CD4-positive, alpha-beta T cell treated with Interleukin-10 for 1 hour (primary cell): ENCODE results near the gene VWA8.
"Not testable (repeated sequence)": the region's sequence is repeated elsewhere in the genome, so short reads cannot be mapped to it uniquely, and the experiment has no call there.

ENCODE experiments used
- DNase-seq: peaks from one replicate; pipeline ENCODE4 v3.0.0-alpha.2; 2020

Gene VWA8

DNA sequence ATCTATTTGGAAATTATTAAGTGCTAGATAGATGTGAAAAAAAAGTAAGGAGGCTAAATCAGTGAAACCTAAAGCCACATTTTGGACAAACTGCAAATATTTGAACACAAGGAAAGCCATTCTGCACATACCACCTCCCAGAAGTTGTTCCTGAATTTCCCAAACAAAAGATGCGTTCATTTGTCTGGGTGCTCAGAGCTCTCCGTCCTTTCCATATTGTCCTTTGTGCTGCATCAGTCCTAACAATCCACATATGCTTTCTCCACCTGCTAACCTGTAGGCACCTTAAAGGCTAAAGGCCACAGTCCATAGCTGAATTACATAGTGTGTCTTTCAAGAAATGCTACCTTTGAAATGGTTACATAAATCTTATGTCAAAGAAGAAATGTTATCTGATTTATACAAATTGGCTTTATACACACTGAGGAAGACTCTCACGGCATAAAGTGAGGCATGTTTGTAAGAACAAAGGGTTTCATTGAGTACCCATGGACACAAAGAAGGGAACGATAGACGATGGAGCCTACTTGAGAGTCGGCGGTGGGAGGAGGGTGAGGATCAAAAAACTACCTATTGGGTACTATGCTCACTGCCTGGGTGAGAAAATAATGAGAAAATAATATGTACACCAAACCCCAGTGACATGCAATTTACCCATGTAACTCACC is 321.5 kb downstream of the VWA8 start:
- DNase-seq, result no peak

- no peak for DNase-seq
These were observed 323.3 kb downstream of the VWA8 start for GRCh38 chr13:41637586-41637985.

- DNase-seq, result not testable (repeated sequence)
These were observed 323.9 kb downstream of the VWA8 start for GRCh38 chr13:41637032-41637431.

- not testable (repeated sequence) for DNase-seq
These were observed 324.3 kb downstream of the VWA8 start for GRCh38 chr13:41636590-41636989.

GRCh38 chr13:41634407-41634806 is 326.5 kb downstream of the VWA8 start:
- no peak for DNase-seq

GRCh38 chr13:41633776-41634175 is 327.1 kb downstream of the VWA8 start:
- DNase-seq, result no peak

DNA sequence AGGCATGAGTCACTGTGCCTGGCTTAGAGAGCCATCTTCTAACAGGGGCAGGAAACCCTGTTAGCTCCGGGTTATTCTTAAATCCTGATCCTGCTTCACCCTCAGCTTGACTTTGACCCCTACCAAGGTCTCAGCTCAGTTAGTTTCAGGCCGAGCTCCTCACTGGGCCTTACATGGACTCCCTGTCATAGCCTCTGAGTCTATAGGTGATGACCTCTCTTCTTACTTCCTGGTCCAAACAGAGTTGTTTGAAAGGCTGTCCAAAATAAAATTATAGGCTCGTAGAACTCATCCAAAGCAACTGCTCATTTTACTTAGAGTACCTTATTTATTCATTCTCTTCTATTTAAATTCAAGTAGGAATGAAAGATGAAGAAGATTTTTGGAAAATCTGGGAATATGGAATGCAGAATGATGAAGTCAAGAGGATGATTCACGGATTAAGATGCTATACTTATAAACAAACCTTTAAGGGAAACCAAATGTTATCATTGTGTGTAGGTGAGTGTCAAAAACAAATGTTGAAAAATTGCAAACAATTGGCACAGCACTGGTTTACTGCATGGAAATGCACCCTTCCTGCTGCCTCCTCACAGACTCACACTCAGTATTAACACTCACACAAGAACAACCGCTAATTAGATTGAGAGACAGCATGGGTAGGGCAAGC is 329.5 kb downstream of the VWA8 start:
- no peak for DNase-seq

GRCh38 chr13:41627425-41627824 is 333.5 kb downstream of the VWA8 start:
- no peak for DNase-seq

DNA sequence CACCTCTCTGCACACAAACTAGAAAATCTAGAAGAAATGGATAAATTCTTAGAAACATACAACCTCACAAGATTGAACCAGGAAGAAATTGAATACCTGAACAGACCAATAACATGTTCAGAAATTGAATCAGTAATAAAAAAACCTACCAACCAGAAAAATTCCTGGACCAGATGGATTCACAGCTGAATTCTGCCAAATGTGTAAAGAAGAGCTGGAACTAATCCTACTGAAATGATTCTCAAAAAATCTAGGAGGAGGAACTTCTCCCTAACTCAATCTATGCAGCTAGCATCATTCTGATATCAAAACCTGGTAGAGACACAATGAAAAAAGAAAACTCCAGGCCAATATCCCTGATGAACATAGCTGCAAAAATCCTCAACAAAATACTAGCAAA is 336.9 kb downstream of the VWA8 start:
- no peak for DNase-seq

DNA sequence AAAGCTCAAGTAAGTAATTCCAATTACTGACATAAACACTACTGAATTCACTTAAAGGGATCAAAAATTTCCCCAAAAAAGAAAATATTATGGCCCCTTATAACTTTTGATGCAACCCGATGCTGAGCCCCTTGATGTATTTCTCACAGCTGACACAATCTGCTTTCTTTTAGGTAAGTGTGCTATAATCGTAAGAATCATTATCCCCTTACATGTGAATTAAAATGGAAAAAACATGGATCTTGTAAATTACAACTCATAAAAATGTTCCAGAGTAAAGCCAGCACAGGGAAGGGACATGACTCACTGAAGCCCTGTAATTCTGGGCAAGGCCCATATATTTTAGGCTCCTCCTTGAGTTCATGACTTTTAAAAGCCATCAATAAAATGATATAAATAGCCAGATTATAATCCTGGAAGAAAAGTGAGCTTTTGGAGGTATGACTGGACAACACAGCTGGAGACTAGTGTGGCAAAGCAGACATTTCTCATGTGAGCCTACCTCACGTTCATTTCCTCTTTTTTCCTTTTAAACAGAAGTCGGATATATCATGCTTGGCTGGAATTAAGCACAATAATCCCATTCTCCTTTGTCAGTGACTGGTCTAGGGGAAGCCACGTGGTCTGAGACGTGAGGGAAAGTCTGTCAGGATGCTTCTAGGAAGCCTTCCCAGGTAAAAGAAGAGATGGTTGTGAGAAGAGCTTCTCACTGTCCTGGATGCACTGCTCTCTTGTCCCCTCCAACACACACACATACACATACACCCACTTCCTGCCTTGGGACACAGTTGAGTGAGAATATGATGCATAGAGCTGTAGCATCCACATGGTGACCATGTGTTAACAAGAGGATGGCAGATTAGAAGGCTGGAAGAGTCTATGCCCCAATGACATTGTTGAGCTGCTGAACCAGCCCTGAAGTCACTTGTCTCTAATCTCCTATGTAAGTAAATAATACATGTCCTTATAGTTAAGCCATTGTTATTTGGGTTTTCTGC is 338.2 kb downstream of the VWA8 start:
- no peak for DNase-seq

GRCh38 chr13:41621716-41622431 is 339.0 kb downstream of the VWA8 start:
- no peak for DNase-seq

DNA sequence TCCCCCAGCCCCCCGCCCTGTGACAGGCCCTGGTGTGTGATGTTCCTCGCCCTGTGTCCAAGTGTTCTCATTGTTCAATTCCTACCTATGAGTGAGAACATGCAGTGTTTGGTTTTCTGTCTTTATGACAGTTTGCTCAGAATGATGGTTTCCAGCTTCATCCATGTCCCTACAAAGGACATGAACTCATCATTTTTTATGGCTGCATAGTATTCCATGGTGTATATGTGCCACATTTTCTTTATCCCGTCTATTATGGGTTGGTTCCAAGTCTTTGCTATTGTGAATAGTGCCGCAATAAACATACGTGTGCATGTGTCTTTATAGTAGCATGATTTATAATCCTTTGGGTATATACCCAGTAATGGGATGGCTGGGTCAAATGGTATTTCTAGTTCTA is 343.3 kb downstream of the VWA8 start:
- not testable (repeated sequence) for DNase-seq

GRCh38 chr13:41616151-41616550 is 344.8 kb downstream of the VWA8 start:
- DNase-seq, result no peak

GRCh38 chr13:41615528-41615855 is 345.4 kb downstream of the VWA8 start:
- no peak for DNase-seq

DNA sequence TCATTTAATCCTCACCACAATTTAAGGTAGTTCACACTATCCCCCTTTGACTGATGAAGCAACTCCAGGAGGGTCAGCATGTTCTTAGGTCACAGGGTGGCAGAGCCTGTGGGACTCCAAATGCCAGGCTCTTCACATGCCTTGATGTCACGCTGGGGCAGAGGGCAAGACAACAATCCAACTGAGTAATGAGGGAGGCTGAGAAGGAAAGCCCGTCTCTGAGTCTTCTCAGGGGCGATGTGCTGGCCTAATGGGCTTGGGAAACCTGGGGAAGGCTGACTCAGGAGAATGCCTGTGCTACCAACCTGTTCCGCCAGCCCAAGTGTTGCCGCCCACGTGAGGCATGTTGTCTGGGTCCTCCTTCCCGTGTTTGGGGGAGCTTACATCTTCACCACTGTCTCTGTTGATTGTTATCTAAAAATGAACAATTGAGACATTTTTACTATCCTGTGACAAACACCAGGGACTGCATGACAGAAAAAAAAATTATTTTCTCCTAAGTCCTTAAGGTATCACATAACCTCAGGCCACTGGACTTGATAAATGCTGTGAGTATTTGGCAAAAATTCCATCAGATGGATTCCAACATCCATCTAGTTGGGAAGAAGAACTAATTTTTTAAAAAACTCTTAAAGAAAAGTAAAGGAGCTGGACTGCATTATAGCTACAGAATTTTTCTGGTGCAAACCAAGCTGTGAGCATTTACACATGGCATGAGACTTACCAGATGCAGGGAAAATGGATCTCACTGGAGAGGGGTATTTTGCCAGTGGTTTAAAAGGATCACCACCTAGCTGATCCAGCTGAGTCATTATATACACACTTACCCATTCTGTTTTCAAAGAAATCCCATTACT is 346.0 kb downstream of the VWA8 start:
- no peak for DNase-seq

DNA sequence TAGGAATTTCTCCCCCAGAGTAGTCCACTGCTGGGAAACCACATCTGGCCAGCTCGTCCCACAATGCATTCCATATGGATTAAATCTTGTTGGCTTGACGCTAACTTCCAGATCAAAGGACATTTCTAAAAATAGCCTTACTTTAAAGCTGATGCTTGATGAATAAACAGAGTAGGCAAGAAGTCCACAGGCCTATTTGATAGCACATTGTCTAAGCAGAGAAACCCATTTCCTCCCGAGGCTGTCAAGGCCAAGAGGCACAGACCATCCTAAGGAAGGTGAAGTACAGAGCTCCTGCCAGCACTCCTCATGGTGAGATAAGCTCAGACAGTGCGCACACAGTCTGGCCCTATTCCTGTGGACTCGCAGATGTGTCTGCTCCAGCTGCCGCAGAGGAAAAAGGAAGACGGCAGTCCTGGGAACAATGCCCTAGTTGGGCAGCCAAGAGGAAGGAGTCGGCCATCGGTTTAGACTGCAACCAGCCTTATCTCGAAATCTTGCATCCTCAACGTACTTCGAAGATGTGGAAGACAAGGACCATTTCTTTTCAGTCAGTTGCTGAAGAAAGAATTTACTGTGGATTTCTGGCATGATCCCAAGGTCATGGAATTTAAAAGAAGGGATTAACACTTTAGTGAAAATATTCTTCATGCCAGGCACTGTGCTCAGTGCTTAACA is 346.8 kb downstream of the VWA8 start:
- no peak for DNase-seq

DNA sequence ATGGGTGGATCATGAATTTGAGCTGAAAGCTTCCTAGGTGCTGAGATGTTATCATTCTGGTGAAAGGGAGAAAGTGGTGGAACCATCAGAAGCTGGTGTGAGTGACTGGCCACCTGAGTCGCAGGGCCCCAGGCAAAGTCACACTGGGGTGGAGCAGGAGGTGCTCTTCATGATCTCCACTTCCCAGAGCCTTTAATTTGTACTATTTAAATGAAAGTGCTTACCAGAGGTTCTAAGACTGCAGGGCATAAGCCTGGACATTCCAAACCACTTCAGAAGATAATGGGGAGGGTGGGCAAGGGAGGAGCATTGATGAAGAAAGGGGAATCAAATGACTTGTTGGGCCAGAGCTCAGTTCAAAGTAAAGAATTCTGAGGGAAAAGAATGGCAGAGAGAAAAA is 347.4 kb downstream of the VWA8 start:
- no peak for DNase-seq

DNA sequence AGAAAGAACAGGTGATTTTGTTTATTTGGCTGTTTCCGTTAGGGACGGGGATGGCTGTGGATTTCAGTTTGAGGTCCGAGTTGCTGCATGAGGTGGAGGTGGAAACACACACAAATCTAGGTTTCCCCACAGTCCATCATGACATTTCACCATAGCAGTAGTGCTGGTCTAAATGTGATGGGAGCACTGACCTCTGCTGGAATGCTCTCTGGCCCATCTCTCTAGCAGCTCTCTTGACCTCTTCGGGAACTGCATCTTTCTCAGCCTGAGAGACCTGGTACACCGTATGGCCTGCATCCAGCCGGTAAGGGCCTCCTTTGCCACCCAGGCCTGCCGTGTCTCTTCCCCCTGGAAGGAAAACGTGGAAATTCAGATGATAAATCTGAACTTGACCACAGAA is 349.5 kb downstream of the VWA8 start:
- DNase-seq, result no peak

- no peak for DNase-seq
These were observed 350.5 kb downstream of the VWA8 start for GRCh38 chr13:41610404-41610803.

GRCh38 chr13:41609828-41610227 is 351.1 kb downstream of the VWA8 start:
- DNase-seq, result no peak

DNA sequence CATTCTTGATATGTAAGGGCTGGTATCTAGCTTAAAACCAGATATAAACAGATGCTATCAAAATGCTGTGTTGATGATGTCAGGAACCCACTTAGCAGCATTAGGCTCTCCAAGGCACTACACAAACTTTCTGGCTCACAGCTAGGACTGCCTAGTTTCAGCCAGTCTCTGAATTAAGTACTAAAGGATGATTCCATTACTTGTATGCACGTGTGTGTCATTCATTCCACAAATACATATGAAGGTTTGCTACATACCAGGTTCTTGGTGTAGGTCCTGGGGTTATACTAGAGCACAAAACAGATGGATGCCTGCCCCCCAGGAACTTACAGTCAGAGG is 352.1 kb downstream of the VWA8 start:
- DNase-seq, result no peak
